ENCODE results near the gene SLC17A6. TPM values are rescaled to one million over a fixed set of nuclear protein-coding genes. Genes with fewer than 3 reads are reported as not detected.

Gene SLC17A6
- total RNA-seq, 1 donor from 2014 or later: not detected

- H3K4me3 ChIP-seq (ENCODE audit: low read depth, low read length): no peak overlapping the region
- DNase-seq (ENCODE audit: low read depth): no peak
- no peak for TF ChIP-seq CTCF (IDR thresholded peaks at IDR 0.05; ENCODE audit: insufficient read depth, low read length, poor library complexity, severe bottlenecking)
- peaks cover 55% of the 10 kb centered on the region for H3K27me3 ChIP-seq (ENCODE audit: control insufficient read depth, insufficient read depth, low read length)
- no peaks in the 10 kb centered on the region for H3K36me3 ChIP-seq (ENCODE audit: control insufficient read depth, insufficient read depth, low read length)
Observed at GRCh38 chr11:22342211-22343031, 4.2 kb downstream of the SLC17A6 start.

GRCh38 chr11:22343032-22343324, 4.8 kb downstream of the SLC17A6 start:
- Histone ChIP-seq H3K27me3 (ENCODE audit: control insufficient read depth, insufficient read depth, low read length) (peaks cover 51% of the 10 kb centered on the region), H3K36me3 (ENCODE audit: control insufficient read depth, insufficient read depth, low read length) (no peaks in the 10 kb centered on the region), H3K4me3 (ENCODE audit: low read depth, low read length) (no peak overlapping the region)
- DNase-seq (ENCODE audit: low read depth): no peak
- no peak for TF ChIP-seq CTCF (IDR thresholded peaks at IDR 0.05; ENCODE audit: insufficient read depth, low read length, poor library complexity, severe bottlenecking)

- H3K4me3 ChIP-seq (ENCODE audit: low read depth, low read length): no peak overlapping the region
- peaks cover 46% of the 10 kb centered on the region for H3K27me3 ChIP-seq (ENCODE audit: control insufficient read depth, insufficient read depth, low read length)
- no peaks in the 10 kb centered on the region for H3K36me3 ChIP-seq (ENCODE audit: control insufficient read depth, insufficient read depth, low read length)
- TF ChIP-seq CTCF (IDR thresholded peaks at IDR 0.05; ENCODE audit: insufficient read depth, low read length, poor library complexity, severe bottlenecking): no peak
- DNase-seq (ENCODE audit: low read depth): no peak
Observed at GRCh38 chr11:22343371-22344032, 5.3 kb downstream of the SLC17A6 start.

- no peak for TF ChIP-seq CTCF (IDR thresholded peaks at IDR 0.05; ENCODE audit: insufficient read depth, low read length, poor library complexity, severe bottlenecking)
- no peaks in the 10 kb centered on the region for H3K36me3 ChIP-seq (ENCODE audit: control insufficient read depth, insufficient read depth, low read length)
- H3K4me3 ChIP-seq (ENCODE audit: low read depth, low read length): no peak overlapping the region
- DNase-seq (ENCODE audit: low read depth): no peak
- H3K27me3 ChIP-seq (ENCODE audit: control insufficient read depth, insufficient read depth, low read length): peaks cover 45% of the 10 kb centered on the region
Observed at GRCh38 chr11:22344081-22344480, 5.9 kb downstream of the SLC17A6 start.

GRCh38 chr11:22346282-22346681, 8.1 kb downstream of the SLC17A6 start:
- DNase-seq (ENCODE audit: low read depth): no peak
- Histone ChIP-seq H3K27me3 (ENCODE audit: control insufficient read depth, insufficient read depth, low read length) (peaks cover 29% of the 10 kb centered on the region), H3K4me3 (ENCODE audit: low read depth, low read length) (no peak overlapping the region), H3K36me3 (ENCODE audit: control insufficient read depth, insufficient read depth, low read length) (no peaks in the 10 kb centered on the region)
- no peak for TF ChIP-seq CTCF (IDR thresholded peaks at IDR 0.05; ENCODE audit: insufficient read depth, low read length, poor library complexity, severe bottlenecking)

All from kidney epithelial cell (primary cell).